Measurements from ENCODE around the gene EED.

EED gene

GRCh38 chr11:86230179-86230804 lies 14.3 kb upstream of the EED start:
- H3K4me1 Mint-ChIP-seq, result peaks cover 27% of the 10 kb centered on the region
- peaks cover 3% of the 10 kb centered on the region for H3K9me3 Mint-ChIP-seq
- H3K27ac Mint-ChIP-seq, result no peak overlapping the region
- H3K27me3 Mint-ChIP-seq, result no peaks in the 10 kb centered on the region
- H3K36me3 Mint-ChIP-seq, result no peaks in the 10 kb centered on the region
- no peak for ATAC-seq
- H3K4me3 Mint-ChIP-seq, result no peak overlapping the region

GRCh38 chr11:86230921-86231434 lies 13.6 kb upstream of the EED start:
- Mint-ChIP-seq H3K9me3 (no peaks in the 10 kb centered on the region), H3K36me3 (no peaks in the 10 kb centered on the region), H3K4me1 (peaks cover 24% of the 10 kb centered on the region), H3K27ac (no peak overlapping the region), H3K27me3 (no peaks in the 10 kb centered on the region), H3K4me3 (no peak overlapping the region)
- peak; percentile 57 for ATAC-seq

GRCh38 chr11:86232556-86232955 lies 12.0 kb upstream of the EED start:
- no peaks in the 10 kb centered on the region for H3K36me3 Mint-ChIP-seq
- ATAC-seq, result no peak
- no peaks in the 10 kb centered on the region for H3K9me3 Mint-ChIP-seq
- H3K27me3 Mint-ChIP-seq, result no peaks in the 10 kb centered on the region
- no peak overlapping the region for H3K4me3 Mint-ChIP-seq
- no peak overlapping the region for H3K27ac Mint-ChIP-seq
- H3K4me1 Mint-ChIP-seq, result peaks cover 20% of the 10 kb centered on the region

- Mint-ChIP-seq H3K9me3 (no peaks in the 10 kb centered on the region), H3K27me3 (no peaks in the 10 kb centered on the region), H3K36me3 (no peaks in the 10 kb centered on the region), H3K4me1 (peaks cover 7% of the 10 kb centered on the region), H3K4me3 (no peak overlapping the region), H3K27ac (peak overlapping the region; percentile 36)
- no peak for ATAC-seq
Measured at GRCh38 chr11:86234831-86235461, 9.6 kb upstream of the EED start.

- no peaks in the 10 kb centered on the region for H3K9me3 Mint-ChIP-seq
- H3K27ac Mint-ChIP-seq, result no peak overlapping the region
- H3K4me3 Mint-ChIP-seq, result no peak overlapping the region
- ATAC-seq, result no peak
- no peaks in the 10 kb centered on the region for H3K36me3 Mint-ChIP-seq
- H3K27me3 Mint-ChIP-seq, result no peaks in the 10 kb centered on the region
- peaks cover 7% of the 10 kb centered on the region for H3K4me1 Mint-ChIP-seq
Measured at GRCh38 chr11:86237267-86237804, 7.2 kb upstream of the EED start.

DNA sequence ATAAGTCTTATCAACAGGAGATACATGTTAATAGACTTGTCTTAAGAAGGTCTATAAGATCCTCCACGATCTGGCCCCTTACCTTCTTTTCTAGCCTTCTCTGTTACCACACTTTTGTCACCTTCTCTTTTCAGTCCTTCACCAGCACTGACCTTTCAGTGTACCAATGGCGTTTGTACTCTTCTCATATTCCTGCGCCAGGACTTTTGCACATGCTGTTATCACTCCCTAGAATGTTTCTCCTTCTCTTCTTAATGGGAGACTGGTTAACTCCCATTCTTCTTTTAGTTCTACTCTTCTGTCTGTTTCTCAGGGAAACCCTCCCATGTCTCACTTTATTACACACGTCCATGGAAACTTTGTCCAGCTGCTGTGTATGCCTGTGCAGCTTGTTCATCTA lies 4.4 kb upstream of the EED start:
- no peaks in the 10 kb centered on the region for H3K27me3 Mint-ChIP-seq
- H3K4me3 Mint-ChIP-seq, result no peak overlapping the region
- ATAC-seq, result no peak
- H3K36me3 Mint-ChIP-seq, result no peaks in the 10 kb centered on the region
- peaks cover 7% of the 10 kb centered on the region for H3K4me1 Mint-ChIP-seq
- H3K9me3 Mint-ChIP-seq, result no peaks in the 10 kb centered on the region
- H3K27ac Mint-ChIP-seq, result no peak overlapping the region

GRCh38 chr11:86241956-86242535 lies 2.5 kb upstream of the EED start:
- Mint-ChIP-seq H3K27ac (no peak overlapping the region), H3K27me3 (no peaks in the 10 kb centered on the region), H3K9me3 (no peaks in the 10 kb centered on the region), H3K4me1 (peaks cover 7% of the 10 kb centered on the region), H3K36me3 (no peaks in the 10 kb centered on the region), H3K4me3 (no peak overlapping the region)
- ATAC-seq, result no peak

GRCh38 chr11:86243396-86243795 lies 1.2 kb upstream of the EED start:
- Mint-ChIP-seq H3K9me3 (no peaks in the 10 kb centered on the region), H3K4me3 (no peak overlapping the region), H3K4me1 (peaks cover 20% of the 10 kb centered on the region), H3K27ac (no peak overlapping the region), H3K36me3 (peaks cover 8% of the 10 kb centered on the region), H3K27me3 (no peaks in the 10 kb centered on the region)
- ATAC-seq, result no peak

DNA sequence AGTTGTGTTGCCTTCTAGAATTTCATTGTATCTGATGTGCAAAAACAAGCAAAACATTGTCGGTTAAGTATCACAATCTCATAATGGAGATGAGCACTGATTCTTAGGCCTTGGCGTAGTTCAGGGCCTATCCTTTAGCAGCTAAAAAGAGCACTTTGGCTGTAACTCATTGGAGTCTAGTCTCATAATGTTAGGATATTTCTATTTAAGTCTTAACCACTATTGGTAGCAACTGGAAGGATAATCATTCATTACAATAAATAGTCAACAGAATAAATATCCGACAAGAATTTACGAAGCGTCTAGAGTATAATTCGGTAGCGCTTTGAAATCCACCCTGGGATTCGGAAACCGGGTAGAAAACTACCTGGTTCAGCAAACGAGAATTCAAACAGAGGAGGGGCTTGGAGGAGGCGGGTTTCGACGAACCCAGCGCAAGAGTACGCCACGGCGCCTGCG lies 461 bp upstream of the EED start:
- Mint-ChIP-seq H3K36me3 (peaks cover 13% of the 10 kb centered on the region), H3K9me3 (no peaks in the 10 kb centered on the region), H3K27ac (no peak overlapping the region), H3K4me1 (peaks cover 27% of the 10 kb centered on the region), H3K27me3 (no peaks in the 10 kb centered on the region), H3K4me3 (no peak overlapping the region)
- peak; percentile 84 for ATAC-seq

GRCh38 chr11:86245369-86246292 lies 1.1 kb downstream of the EED start:
- peaks cover 13% of the 10 kb centered on the region for H3K36me3 Mint-ChIP-seq
- ATAC-seq, result peak; percentile 61

GRCh38 chr11:86246293-86246675 lies 1.7 kb downstream of the EED start:
- peaks cover 13% of the 10 kb centered on the region for H3K36me3 Mint-ChIP-seq
- H3K4me3 Mint-ChIP-seq, result no peak overlapping the region
- H3K4me1 Mint-ChIP-seq, result peaks cover 33% of the 10 kb centered on the region
- H3K9me3 Mint-ChIP-seq, result no peaks in the 10 kb centered on the region
- H3K27ac Mint-ChIP-seq, result no peak overlapping the region
- no peaks in the 10 kb centered on the region for H3K27me3 Mint-ChIP-seq
- no peak for ATAC-seq

More at GRCh38 chr11:86245369-86246292, 1.1 kb downstream of the EED start:
- no peaks in the 10 kb centered on the region for H3K9me3 Mint-ChIP-seq
- no peak overlapping the region for H3K4me3 Mint-ChIP-seq
- H3K27ac Mint-ChIP-seq, result no peak overlapping the region
- peaks cover 33% of the 10 kb centered on the region for H3K4me1 Mint-ChIP-seq
- no peaks in the 10 kb centered on the region for H3K27me3 Mint-ChIP-seq

DNA sequence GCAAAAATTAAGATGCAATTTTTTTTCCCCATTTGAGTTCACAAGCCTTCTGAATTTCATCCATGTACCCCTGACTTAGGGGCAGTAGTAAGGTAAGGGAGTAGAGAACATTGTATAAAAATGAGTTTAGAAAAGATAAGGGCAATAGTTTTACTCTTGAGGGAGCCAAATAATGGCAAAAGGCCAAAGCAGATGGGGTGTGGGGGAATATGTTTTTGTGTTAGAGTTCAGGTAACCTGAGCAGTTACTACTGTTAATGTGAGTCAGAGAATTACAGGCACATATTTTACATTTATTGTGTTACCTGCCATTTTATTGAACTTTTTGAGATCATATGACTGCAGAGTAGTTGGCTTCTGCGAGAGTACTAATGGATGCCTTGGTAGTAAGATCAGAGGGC lies 3.1 kb downstream of the EED start:
- Mint-ChIP-seq H3K27ac (peak overlapping the region; percentile 77), H3K4me1 (peaks cover 46% of the 10 kb centered on the region), H3K36me3 (peaks cover 22% of the 10 kb centered on the region), H3K27me3 (no peaks in the 10 kb centered on the region), H3K9me3 (no peaks in the 10 kb centered on the region), H3K4me3 (peak overlapping the region; percentile 71)
- no peak for ATAC-seq

- H3K27me3 Mint-ChIP-seq, result no peaks in the 10 kb centered on the region
- no peaks in the 10 kb centered on the region for H3K9me3 Mint-ChIP-seq
- no peak for ATAC-seq
- peak overlapping the region; percentile 71 for H3K4me3 Mint-ChIP-seq
- H3K36me3 Mint-ChIP-seq, result peaks cover 24% of the 10 kb centered on the region
- H3K27ac Mint-ChIP-seq, result peak overlapping the region; percentile 77
- peaks cover 49% of the 10 kb centered on the region for H3K4me1 Mint-ChIP-seq
Measured at GRCh38 chr11:86248609-86249008, 4.1 kb downstream of the EED start.

GRCh38 chr11:86249307-86250098 lies 5.0 kb downstream of the EED start:
- Mint-ChIP-seq H3K27ac (peak overlapping the region; percentile 77), H3K36me3 (peaks cover 24% of the 10 kb centered on the region), H3K4me3 (peak overlapping the region; percentile 25), H3K27me3 (no peaks in the 10 kb centered on the region), H3K4me1 (peaks cover 49% of the 10 kb centered on the region), H3K9me3 (no peaks in the 10 kb centered on the region)
- ATAC-seq, result no peak

Data from stimulated activated memory B cell treated with anti-CD40 and anti-IgM and Interleukin-4, amounts not matched to agents 10 μg/mL and 1 μg/mL and 100 μg/mL, for 72 hours (primary cell).